ENCODE results near the gene RNU5D-1.
"Not testable (repeated sequence)": the region's sequence is repeated elsewhere in the genome, so short reads cannot be mapped to it uniquely, and the experiment has no call there.

The RNU5D-1 gene

DNA sequence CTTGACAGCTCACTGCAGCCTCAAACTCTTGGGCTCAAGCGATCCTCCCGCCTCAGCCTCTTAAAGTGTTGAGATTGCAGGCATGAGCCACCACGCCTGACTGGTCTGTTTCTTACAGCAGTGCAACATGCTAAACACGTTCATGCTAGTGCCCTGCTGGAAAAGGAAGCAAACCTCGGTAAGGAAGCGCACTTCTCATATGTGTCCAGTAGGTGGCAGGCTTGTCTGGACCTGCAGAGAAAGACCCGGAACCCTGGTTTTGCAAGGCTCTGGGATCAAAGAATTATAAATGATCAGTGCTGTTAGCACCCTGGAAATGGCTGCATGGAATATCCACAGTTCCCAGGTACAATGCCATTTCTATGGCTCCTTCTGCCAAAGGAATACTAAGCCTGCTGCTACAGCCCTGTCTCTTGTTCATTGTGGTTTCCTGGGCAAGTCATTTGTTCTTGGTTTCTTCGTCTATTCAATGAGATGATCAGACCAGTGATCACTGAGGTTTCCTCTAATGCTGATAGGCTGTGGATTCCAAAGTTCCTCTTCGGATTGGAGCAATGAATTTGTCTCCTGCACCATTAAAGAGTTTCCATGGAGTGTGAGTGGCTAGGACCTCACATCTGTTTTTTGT, 15.9 kb downstream of the RNU5D-1 start:
- Histone ChIP-seq H3K4me3 (ENCODE audit: low read length) (no peak overlapping the region), H3K27ac (ENCODE audit: low read depth, low read length) (no peak overlapping the region), H3K9ac (ENCODE audit: low read depth, low read length) (no peak overlapping the region), H3K36me3 (ENCODE audit: insufficient read depth, low read length) (no peaks in the 10 kb centered on the region), H3K27me3 (ENCODE audit: insufficient read depth, low read length) (no peaks in the 10 kb centered on the region), H3K9me3 (ENCODE audit: insufficient read depth, low read depth, low read length) (no peaks in the 10 kb centered on the region), H3K4me1 (ENCODE audit: insufficient read depth, low read length) (no peaks in the 10 kb centered on the region)
- WGBS, result 23% methylated on average over 9 of the region's 9 CpGs

DNA sequence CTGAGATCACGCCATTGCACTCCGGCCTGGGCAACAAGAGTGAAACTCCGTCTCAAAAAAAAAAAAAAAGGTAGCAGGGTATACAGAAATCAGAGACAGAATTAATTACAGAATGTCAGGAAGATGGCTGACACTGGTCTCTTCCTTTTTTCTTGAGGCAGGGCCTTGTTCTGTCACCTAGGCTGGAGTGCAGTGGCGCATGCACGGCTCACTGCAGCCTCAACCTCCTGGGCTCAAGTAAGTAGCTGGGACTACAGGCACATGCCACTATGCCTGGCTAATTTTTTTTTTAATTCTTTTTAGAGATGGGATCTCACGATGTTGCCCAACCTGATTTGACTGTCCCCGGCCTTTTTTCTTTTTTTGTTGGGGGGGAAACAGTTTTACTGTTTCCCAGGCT, 16.4 kb downstream of the RNU5D-1 start:
- WGBS, result 92% methylated on average over 7 of the region's 7 CpGs
- H3K27me3 ChIP-seq (ENCODE audit: insufficient read depth, low read length), result no peaks in the 10 kb centered on the region
- no peak overlapping the region for H3K9ac ChIP-seq (ENCODE audit: low read depth, low read length)
- H3K4me1 ChIP-seq (ENCODE audit: insufficient read depth, low read length), result no peaks in the 10 kb centered on the region
- H3K4me3 ChIP-seq (ENCODE audit: low read length), result no peak overlapping the region
- H3K36me3 ChIP-seq (ENCODE audit: insufficient read depth, low read length), result no peaks in the 10 kb centered on the region
- H3K9me3 ChIP-seq (ENCODE audit: insufficient read depth, low read depth, low read length), result no peaks in the 10 kb centered on the region
- H3K27ac ChIP-seq (ENCODE audit: low read depth, low read length), result no peak overlapping the region

GRCh38 chr1:44713321-44713781, 17.6 kb downstream of the RNU5D-1 start:
- WGBS, result 84% methylated on average over 6 of the region's 6 CpGs
- Histone ChIP-seq H3K9ac (ENCODE audit: low read depth, low read length) (no peak overlapping the region), H3K9me3 (ENCODE audit: insufficient read depth, low read depth, low read length) (no peaks in the 10 kb centered on the region), H3K27me3 (ENCODE audit: insufficient read depth, low read length) (no peaks in the 10 kb centered on the region), H3K27ac (ENCODE audit: low read depth, low read length) (no peak overlapping the region), H3K36me3 (ENCODE audit: insufficient read depth, low read length) (no peaks in the 10 kb centered on the region), H3K4me3 (ENCODE audit: low read length) (no peak overlapping the region), H3K4me1 (ENCODE audit: insufficient read depth, low read length) (no peaks in the 10 kb centered on the region)

DNA sequence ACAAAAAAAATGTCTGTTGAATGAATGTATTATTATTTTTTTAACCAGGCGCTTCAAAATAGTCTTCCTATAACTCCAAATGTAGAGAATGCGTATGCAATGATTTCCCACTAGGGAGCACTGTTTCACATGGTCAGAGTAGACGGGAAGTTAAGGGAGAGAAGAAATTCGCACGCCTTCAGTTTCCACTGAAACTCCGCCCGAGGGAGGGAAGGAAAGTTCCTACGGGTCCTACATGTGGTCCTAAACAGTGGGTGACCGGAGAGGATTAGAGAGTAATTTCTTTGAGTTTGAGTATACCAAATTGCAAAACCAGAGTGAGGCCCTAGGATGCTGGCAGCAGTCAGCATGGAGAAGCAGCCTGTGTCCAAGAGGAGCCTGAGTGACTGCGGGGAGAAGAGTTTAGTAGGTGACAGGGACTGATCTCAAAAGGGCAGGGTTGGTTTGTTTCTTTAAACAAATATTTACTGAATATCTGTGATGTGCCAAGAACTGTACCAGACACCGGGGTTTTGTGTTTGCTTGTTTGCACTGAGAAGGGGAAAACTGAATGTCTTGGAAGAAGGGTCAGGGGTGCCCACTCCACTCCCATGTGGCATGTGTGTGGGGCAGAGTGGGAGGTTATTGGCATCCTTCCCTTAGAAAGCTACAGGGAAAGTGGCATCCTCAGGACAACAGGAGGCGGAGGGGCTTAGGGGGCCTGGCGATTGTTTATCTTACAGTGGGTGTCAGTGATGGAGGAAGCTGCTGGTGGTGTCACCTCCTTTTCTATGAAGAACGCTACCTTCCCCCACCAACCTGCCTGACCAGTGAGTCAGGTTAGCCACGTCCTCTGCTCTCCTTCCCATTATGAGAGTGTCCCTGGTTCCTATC, 22.8 kb downstream of the RNU5D-1 start:
- H3K27me3 ChIP-seq (ENCODE audit: insufficient read depth, low read length), result no peaks in the 10 kb centered on the region
- no peaks in the 10 kb centered on the region for H3K9me3 ChIP-seq (ENCODE audit: insufficient read depth, low read depth, low read length)
- H3K36me3 ChIP-seq (ENCODE audit: insufficient read depth, low read length), result no peaks in the 10 kb centered on the region
- no peak overlapping the region for H3K27ac ChIP-seq (ENCODE audit: low read depth, low read length)
- no peak overlapping the region for H3K4me3 ChIP-seq (ENCODE audit: low read length)
- 0 out of 2 replicates have a peak, but pooled peaks cover 2% of the 10 kb centered on the region for H3K4me1 ChIP-seq (ENCODE audit: insufficient read depth, low read length)
- no peak overlapping the region for H3K9ac ChIP-seq (ENCODE audit: low read depth, low read length)
- WGBS, result 66% methylated on average over 13 of the region's 15 CpGs

GRCh38 chr1:44707112-44707881, 23.7 kb downstream of the RNU5D-1 start:
- Histone ChIP-seq H3K9me3 (ENCODE audit: insufficient read depth, low read depth, low read length) (no peaks in the 10 kb centered on the region), H3K27me3 (ENCODE audit: insufficient read depth, low read length) (no peaks in the 10 kb centered on the region), H3K27ac (ENCODE audit: low read depth, low read length) (no peak overlapping the region), H3K4me1 (ENCODE audit: insufficient read depth, low read length) (0 out of 2 replicates have a peak, but pooled peaks cover 2% of the 10 kb centered on the region), H3K4me3 (ENCODE audit: low read length) (no peak overlapping the region), H3K36me3 (ENCODE audit: insufficient read depth, low read length) (no peaks in the 10 kb centered on the region), H3K9ac (ENCODE audit: low read depth, low read length) (no peak overlapping the region)
- WGBS, result 93% methylated on average over 5 of the region's 6 CpGs

DNA sequence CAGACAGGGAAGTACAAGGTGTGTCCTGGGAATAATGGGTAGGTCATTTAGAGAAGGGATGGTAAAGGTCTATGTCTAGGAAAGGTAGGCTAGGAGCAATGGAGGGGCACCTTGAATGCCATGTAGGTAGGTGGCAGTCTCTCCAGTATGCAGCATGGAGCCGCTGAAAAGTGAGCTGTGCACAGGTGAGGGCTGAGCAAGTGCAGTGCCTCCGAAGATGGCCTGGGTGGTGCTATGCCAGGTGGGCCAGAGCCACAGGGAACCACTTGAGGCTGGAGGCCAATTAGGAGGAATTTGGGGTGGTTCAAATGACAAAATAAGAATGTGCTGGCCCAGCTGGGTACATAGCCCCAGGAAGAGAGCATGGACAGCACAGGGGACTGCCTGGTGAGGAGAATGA, 25.0 kb downstream of the RNU5D-1 start:
- no peaks in the 10 kb centered on the region for H3K9me3 ChIP-seq (ENCODE audit: insufficient read depth, low read depth, low read length)
- no peaks in the 10 kb centered on the region for H3K27me3 ChIP-seq (ENCODE audit: insufficient read depth, low read length)
- no peak overlapping the region for H3K27ac ChIP-seq (ENCODE audit: low read depth, low read length)
- H3K36me3 ChIP-seq (ENCODE audit: insufficient read depth, low read length), result no peaks in the 10 kb centered on the region
- 0 out of 2 replicates have a peak, but pooled peaks cover 2% of the 10 kb centered on the region for H3K4me1 ChIP-seq (ENCODE audit: insufficient read depth, low read length)
- WGBS, result 79% methylated on average over 2 of the region's 2 CpGs
- no peak overlapping the region for H3K4me3 ChIP-seq (ENCODE audit: low read length)
- H3K9ac ChIP-seq (ENCODE audit: low read depth, low read length), result no peak overlapping the region

DNA sequence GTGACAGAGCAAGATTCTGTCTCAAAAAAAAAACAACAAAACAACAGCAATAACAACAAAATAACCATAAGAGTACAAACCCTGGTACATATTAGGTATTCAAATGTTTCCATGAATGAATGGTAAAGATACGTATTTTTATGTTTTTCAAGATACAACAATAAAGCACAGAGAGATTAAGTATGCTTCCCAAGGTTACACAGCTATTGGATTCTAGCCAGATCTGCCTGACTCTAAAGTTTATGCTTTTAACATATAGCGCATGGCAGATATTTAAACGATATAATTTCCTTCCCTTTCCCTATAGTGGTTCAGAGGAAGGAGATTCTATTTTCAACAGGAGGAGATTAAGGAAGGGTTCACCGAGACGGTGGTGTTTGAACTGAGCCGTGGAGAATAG, 25.5 kb downstream of the RNU5D-1 start:
- Histone ChIP-seq H3K9ac (ENCODE audit: low read depth, low read length) (no peak overlapping the region), H3K27ac (ENCODE audit: low read depth, low read length) (no peak overlapping the region), H3K4me3 (ENCODE audit: low read length) (no peak overlapping the region), H3K36me3 (ENCODE audit: insufficient read depth, low read length) (no peaks in the 10 kb centered on the region), H3K9me3 (ENCODE audit: insufficient read depth, low read depth, low read length) (no peaks in the 10 kb centered on the region), H3K27me3 (ENCODE audit: insufficient read depth, low read length) (no peaks in the 10 kb centered on the region), H3K4me1 (ENCODE audit: insufficient read depth, low read length) (0 out of 2 replicates have a peak, but pooled peaks cover 2% of the 10 kb centered on the region)
- 88% methylated on average over 4 of the region's 6 CpGs for WGBS

GRCh38 chr1:44701141-44701573, 29.8 kb downstream of the RNU5D-1 start:
- Histone ChIP-seq H3K27me3 (ENCODE audit: insufficient read depth, low read length) (no peaks in the 10 kb centered on the region), H3K27ac (ENCODE audit: low read depth, low read length) (no peak overlapping the region), H3K9me3 (ENCODE audit: insufficient read depth, low read depth, low read length) (no peaks in the 10 kb centered on the region), H3K9ac (ENCODE audit: low read depth, low read length) (no peak overlapping the region), H3K36me3 (ENCODE audit: insufficient read depth, low read length) (no peaks in the 10 kb centered on the region), H3K4me1 (ENCODE audit: insufficient read depth, low read length) (no peaks in the 10 kb centered on the region), H3K4me3 (ENCODE audit: low read length) (no peak overlapping the region)
- WGBS, result 90% methylated on average over 7 of the region's 7 CpGs

DNA sequence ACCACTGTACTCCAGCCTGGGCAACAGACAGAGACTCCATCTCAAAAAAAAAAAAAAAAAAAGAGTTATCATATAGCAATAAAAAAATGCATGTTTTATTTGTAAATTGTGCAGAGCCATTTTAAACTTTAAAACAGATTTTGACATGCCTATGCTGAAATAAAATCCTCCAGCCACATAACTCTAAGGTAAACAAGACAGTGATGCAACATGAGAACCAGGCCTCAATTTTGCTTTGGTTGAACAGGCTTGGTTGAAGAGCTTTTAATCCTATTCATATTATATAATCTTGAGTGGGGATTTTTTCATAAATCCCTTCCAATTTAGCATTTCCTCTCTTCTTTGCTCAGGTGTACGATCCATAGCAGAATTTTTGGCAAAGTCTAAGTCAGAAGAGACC, 30.4 kb downstream of the RNU5D-1 start:
- H3K36me3 ChIP-seq (ENCODE audit: insufficient read depth, low read length), result no peaks in the 10 kb centered on the region
- H3K27me3 ChIP-seq (ENCODE audit: insufficient read depth, low read length), result no peaks in the 10 kb centered on the region
- no peak overlapping the region for H3K9ac ChIP-seq (ENCODE audit: low read depth, low read length)
- no peaks in the 10 kb centered on the region for H3K4me1 ChIP-seq (ENCODE audit: insufficient read depth, low read length)
- no peak overlapping the region for H3K4me3 ChIP-seq (ENCODE audit: low read length)
- no peak overlapping the region for H3K27ac ChIP-seq (ENCODE audit: low read depth, low read length)
- 100% methylated on average over 1 of the region's 1 CpG for WGBS
- no peaks in the 10 kb centered on the region for H3K9me3 ChIP-seq (ENCODE audit: insufficient read depth, low read depth, low read length)

GRCh38 chr1:44699375-44699774, 31.6 kb downstream of the RNU5D-1 start:
- WGBS, result 95% methylated on average over 9 of the region's 9 CpGs

GRCh38 chr1:44698138-44698537, 32.8 kb downstream of the RNU5D-1 start:
- Histone ChIP-seq H3K4me1 (ENCODE audit: insufficient read depth, low read length) (no peaks in the 10 kb centered on the region), H3K27me3 (ENCODE audit: insufficient read depth, low read length) (no peaks in the 10 kb centered on the region), H3K36me3 (ENCODE audit: insufficient read depth, low read length) (no peaks in the 10 kb centered on the region), H3K9ac (ENCODE audit: low read depth, low read length) (no peak overlapping the region), H3K27ac (ENCODE audit: low read depth, low read length) (no peak overlapping the region), H3K9me3 (ENCODE audit: insufficient read depth, low read depth, low read length) (no peaks in the 10 kb centered on the region), H3K4me3 (ENCODE audit: low read length) (no peak overlapping the region)
- WGBS, result 96% methylated on average over 3 of the region's 3 CpGs

More at GRCh38 chr1:44699375-44699774, 31.6 kb downstream of the RNU5D-1 start:
- not testable (repeated sequence) for H3K4me3 ChIP-seq (ENCODE audit: low read length); H3K4me1 ChIP-seq (ENCODE audit: insufficient read depth, low read length); H3K27me3 ChIP-seq (ENCODE audit: insufficient read depth, low read length); H3K36me3 ChIP-seq (ENCODE audit: insufficient read depth, low read length); H3K27ac ChIP-seq (ENCODE audit: low read depth, low read length); H3K9me3 ChIP-seq (ENCODE audit: insufficient read depth, low read depth, low read length); H3K9ac ChIP-seq (ENCODE audit: low read depth, low read length)

Measured in HUES64 (cell line).